ENCODE measurements around the gene FBN1.

Gene FBN1

GRCh38 chr15:48426941-48427340, 218.6 kb downstream of the FBN1 start:
- DNase-seq (ENCODE audit: low read depth) = no peak

- no peak for DNase-seq (ENCODE audit: low read depth)
These were observed 219.5 kb downstream of the FBN1 start for GRCh38 chr15:48426044-48426443.

GRCh38 chr15:48425051-48425450, 220.5 kb downstream of the FBN1 start:
- no peak for DNase-seq (ENCODE audit: low read depth)

- no peak for DNase-seq (ENCODE audit: low read depth)
These were observed 221.5 kb downstream of the FBN1 start for GRCh38 chr15:48423896-48424475.

GRCh38 chr15:48423342-48423741, 222.2 kb downstream of the FBN1 start:
- no peak for DNase-seq (ENCODE audit: low read depth)

GRCh38 chr15:48422401-48422800, 223.1 kb downstream of the FBN1 start:
- no peak for DNase-seq (ENCODE audit: low read depth)

- no peak for DNase-seq (ENCODE audit: low read depth)
These were observed 224.1 kb downstream of the FBN1 start for GRCh38 chr15:48421362-48421761.

GRCh38 chr15:48419896-48420295, 225.6 kb downstream of the FBN1 start:
- DNase-seq (ENCODE audit: low read depth) = no peak

GRCh38 chr15:48418343-48418742, 227.2 kb downstream of the FBN1 start:
- no peak for DNase-seq (ENCODE audit: low read depth)

GRCh38 chr15:48416301-48416700, 229.2 kb downstream of the FBN1 start:
- DNase-seq (ENCODE audit: low read depth) = no peak

- DNase-seq (ENCODE audit: low read depth) = no peak
These were observed 230.2 kb downstream of the FBN1 start for GRCh38 chr15:48415036-48415886.

- no peak for DNase-seq (ENCODE audit: low read depth)
These were observed 231.5 kb downstream of the FBN1 start for GRCh38 chr15:48414015-48414414.

GRCh38 chr15:48413304-48413703, 232.2 kb downstream of the FBN1 start:
- no peak for DNase-seq (ENCODE audit: low read depth)

- DNase-seq (ENCODE audit: low read depth) = no peak
These were observed 233.4 kb downstream of the FBN1 start for GRCh38 chr15:48411971-48412591.

- no peak for DNase-seq (ENCODE audit: low read depth)
These were observed 235.9 kb downstream of the FBN1 start for GRCh38 chr15:48409623-48410022.

- no peak for DNase-seq (ENCODE audit: low read depth)
These were observed 237.2 kb downstream of the FBN1 start for GRCh38 chr15:48408327-48408726.

GRCh38 chr15:48407646-48408045, 237.9 kb downstream of the FBN1 start:
- DNase-seq (ENCODE audit: low read depth) = no peak

GRCh38 chr15:48406911-48407310, 238.6 kb downstream of the FBN1 start:
- no peak for DNase-seq (ENCODE audit: low read depth)

GRCh38 chr15:48406266-48406891, 239.1 kb downstream of the FBN1 start:
- no peak for DNase-seq (ENCODE audit: low read depth)

GRCh38 chr15:48402427-48403177, 242.9 kb downstream of the FBN1 start:
- no peak for DNase-seq (ENCODE audit: low read depth)

GRCh38 chr15:48400086-48400485, 245.4 kb downstream of the FBN1 start:
- no peak for DNase-seq (ENCODE audit: low read depth)

GRCh38 chr15:48397841-48398240, 247.7 kb downstream of the FBN1 start:
- no peak for DNase-seq (ENCODE audit: low read depth)
